A673 (cell line): ENCODE measurements around the gene THSD4.

Source experiments
- CTCF ChIP-seq: fragments of 300-800, 200-600 bp; sonication (generic); conservative IDR thresholded peaks from 2 replicates; pipeline ENCODE4 v1.5.1; 2017; ENCODE audit warnings: low read depth, mild to moderate bottlenecking, antibody characterized with exemption, low read length, moderate library complexity, mixed read lengths
- EZH2 ChIP-seq: fragments of 200-600 bp; sonication (generic); IDR thresholded peaks from 2 replicates; pipeline ENCODE4 v1.6.1; 2017; ENCODE audit warnings: borderline replicate concordance, low read depth, mild to moderate bottlenecking, mixed read lengths, antibody characterized with exemption, low read length; ENCODE audit not compliant: poor library complexity, severe bottlenecking

- no peak for TF ChIP-seq EZH2
- no peak for TF ChIP-seq CTCF
Observed at GRCh38 chr15:71202712-71203111, 87.4 kb downstream of the THSD4 start.
